Mesenchymal stem cell (in vitro differentiated cells and primary cell): ENCODE results near the gene PRR22.

Experiments
- DNase-seq: peaks from one replicate; pipeline ENCODE4 v3.0.0-alpha.2; 2013
- H2AFZ ChIP-seq: one replicate; pipeline ENCODE4 v1.6.1; 2013; ENCODE audit warnings: low read depth, mild to moderate bottlenecking, control low read depth, inconsistent platforms, low read length, moderate library complexity
- H2AK5ac ChIP-seq: 2 replicates; pipeline ENCODE4 v1.6.1; 2013; ENCODE audit warnings: low read length, moderate library complexity, mild to moderate bottlenecking, inconsistent platforms; ENCODE audit not compliant: severe bottlenecking
- H2BK120ac ChIP-seq: one replicate; pipeline ENCODE4 v1.6.1; 2013; ENCODE audit warnings: low read depth, mild to moderate bottlenecking, inconsistent platforms, low read length, moderate library complexity
- H2BK12ac ChIP-seq, 2 experiments: one replicate each; pipeline ENCODE4 v1.6.1; 2013; ENCODE audit warnings: inconsistent platforms in 2 of 2, low read length in 2 of 2, mild to moderate bottlenecking in 2 of 2, moderate library complexity in 2 of 2, control low read depth in 1 of 2
- H2BK15ac ChIP-seq: one replicate; pipeline ENCODE4 v1.6.1; 2013; ENCODE audit warnings: mild to moderate bottlenecking, low read depth, inconsistent platforms; ENCODE audit not compliant: poor library complexity, severe bottlenecking
- H2BK5ac ChIP-seq: 2 replicates; pipeline ENCODE4 v1.6.1; 2013; ENCODE audit warnings: low read depth, mild to moderate bottlenecking, low read length, control low read depth, inconsistent platforms; ENCODE audit not compliant: poor library complexity, severe bottlenecking
- H3K14ac ChIP-seq, 2 experiments: one replicate each; pipeline ENCODE4 v1.6.1; 2013; ENCODE audit warnings: inconsistent platforms in 2 of 2, low read length in 2 of 2, control low read depth in 1 of 2, mild to moderate bottlenecking in 1 of 2, moderate library complexity in 1 of 2
- H3K18ac ChIP-seq, 2 experiments: one replicate each; pipeline ENCODE4 v1.6.1; 2013; ENCODE audit warnings: inconsistent platforms in 2 of 2, low read length in 2 of 2, control low read depth in 1 of 2, low read depth in 1 of 2, mild to moderate bottlenecking in 1 of 2
- H3K23ac ChIP-seq, 2 experiments: one replicate each; pipeline ENCODE4 v1.6.1; 2013; ENCODE audit warnings: inconsistent platforms in 2 of 2, low read length in 2 of 2, mild to moderate bottlenecking in 2 of 2, moderate library complexity in 2 of 2, control low read depth in 1 of 2
- H3K27ac ChIP-seq: 2 replicates; pipeline ENCODE4 v1.5.1; 2013; ENCODE audit warnings: mild to moderate bottlenecking, moderate library complexity, low read length, control low read depth, inconsistent platforms; ENCODE audit not compliant: poor library complexity, severe bottlenecking
- H3K27me3 ChIP-seq, 2 experiments: 2 replicates each; pipeline versions ENCODE4 v1.6.1 to v1.7.0; 2013; ENCODE audit warnings: low read length in 2 of 2, mild to moderate bottlenecking in 2 of 2, moderate library complexity in 2 of 2, control low read depth in 1 of 2, inconsistent platforms in 1 of 2; ENCODE audit not compliant: control insufficient read depth in 1 of 2, insufficient read depth in 1 of 2
- H3K36me3 ChIP-seq, 2 experiments: 2 replicates each; pipeline versions ENCODE4 v1.6.1 to v1.7.0; 2013; ENCODE audit warnings: low read length in 2 of 2, control low read depth in 1 of 2, inconsistent platforms in 1 of 2, low read depth in 1 of 2, mild to moderate bottlenecking in 1 of 2; ENCODE audit not compliant: insufficient read depth in 2 of 2, control insufficient read depth in 1 of 2
- H3K4ac ChIP-seq, 2 experiments: one replicate each; pipeline ENCODE4 v1.6.1; 2013; ENCODE audit warnings: inconsistent platforms in 2 of 2, low read length in 2 of 2, mild to moderate bottlenecking in 2 of 2, moderate library complexity in 2 of 2, control low read depth in 1 of 2, low read depth in 1 of 2
- H3K4me1 ChIP-seq: 2 replicates; pipeline ENCODE4 v1.6.1; 2013; ENCODE audit warnings: low read depth, low read length, control low read depth; ENCODE audit not compliant: control insufficient read depth, insufficient read depth
- H3K4me2 ChIP-seq: 2 replicates; pipeline ENCODE4 v1.6.1; 2013; ENCODE audit warnings: low read length, mild to moderate bottlenecking, inconsistent platforms; ENCODE audit not compliant: poor library complexity, severe bottlenecking
- H3K4me3 ChIP-seq, 2 experiments: 2 replicates each; pipeline versions ENCODE4 v1.5.1 to v1.7.0; 2013; ENCODE audit warnings: low read length in 2 of 2, mild to moderate bottlenecking in 2 of 2, control low read depth in 1 of 2, low read depth in 1 of 2; ENCODE audit not compliant: insufficient read depth in 1 of 2
- H3K79me1 ChIP-seq: replicated peaks from 2 replicates; pipeline ENCODE4 v1.6.1; 2013; ENCODE audit warnings: mild to moderate bottlenecking, control low read depth, low read length, inconsistent platforms; ENCODE audit not compliant: poor library complexity, severe bottlenecking
- H3K9ac ChIP-seq: 2 replicates; pipeline ENCODE4 v1.7.0; 2013; ENCODE audit warnings: mild to moderate bottlenecking, low read length, moderate library complexity
- H3K9me3 ChIP-seq: 2 replicates; pipeline ENCODE4 v1.7.0; 2013; ENCODE audit warnings: mild to moderate bottlenecking, low read length; ENCODE audit not compliant: control insufficient read depth
- H4K8ac ChIP-seq: one replicate; pipeline ENCODE4 v1.6.1; 2013; ENCODE audit warnings: inconsistent platforms, mild to moderate bottlenecking, low read length, moderate library complexity
- H4K91ac ChIP-seq: one replicate; pipeline ENCODE4 v1.6.1; 2013; ENCODE audit warnings: mild to moderate bottlenecking, low read length, inconsistent platforms
- WGBS: methylation state at CpG from one replicate; pipeline ENCODE4 v1.1.7; 2013; ENCODE audit warnings: mixed read lengths; 5-methylcytosine and 5-hydroxymethylcytosine counted together

Gene PRR22

DNA sequence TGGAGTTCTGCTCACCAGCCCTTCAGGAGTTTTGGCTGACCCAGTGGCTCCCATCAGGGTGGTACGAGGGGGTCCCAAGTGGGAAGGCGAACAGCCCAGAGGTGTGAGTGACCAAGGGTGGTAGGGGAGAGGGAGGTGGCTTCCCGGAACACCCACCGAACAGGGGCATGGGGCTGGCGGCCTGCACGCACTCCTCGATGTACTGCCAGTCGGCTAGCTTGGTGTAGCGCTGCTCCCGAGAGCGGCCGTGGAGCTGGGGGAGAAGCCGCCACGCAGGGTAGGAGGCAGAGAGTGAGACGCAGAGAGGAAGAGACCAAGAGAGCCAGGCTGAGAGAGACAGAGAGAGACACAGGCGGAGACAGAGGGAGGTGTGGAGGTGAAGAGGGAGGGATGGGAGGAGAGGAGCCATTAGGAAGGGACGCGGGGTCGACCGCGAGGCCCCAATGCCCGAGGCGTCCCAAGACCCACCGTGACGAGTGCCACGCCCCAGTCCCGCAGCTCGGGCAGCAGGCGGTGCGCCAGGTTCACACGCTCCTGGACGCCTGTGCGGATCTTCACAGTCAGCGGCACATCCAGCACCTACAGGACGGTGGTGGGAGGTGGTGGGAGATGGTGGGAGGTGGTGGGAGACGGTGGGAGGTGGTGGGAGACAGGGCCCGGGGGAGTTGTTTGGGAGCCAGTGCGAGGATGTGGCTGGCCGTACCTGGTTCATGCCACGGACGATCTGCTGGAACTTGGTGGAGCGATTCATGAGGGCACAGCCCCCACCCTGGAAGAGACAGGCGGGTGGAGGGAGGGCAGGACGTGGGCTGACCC lies 2.3 kb upstream of the PRR22 start:
- WGBS: 96% methylated on average over 43 of the region's 44 CpGs
- no peak overlapping the region for H2BK5ac ChIP-seq

DNA sequence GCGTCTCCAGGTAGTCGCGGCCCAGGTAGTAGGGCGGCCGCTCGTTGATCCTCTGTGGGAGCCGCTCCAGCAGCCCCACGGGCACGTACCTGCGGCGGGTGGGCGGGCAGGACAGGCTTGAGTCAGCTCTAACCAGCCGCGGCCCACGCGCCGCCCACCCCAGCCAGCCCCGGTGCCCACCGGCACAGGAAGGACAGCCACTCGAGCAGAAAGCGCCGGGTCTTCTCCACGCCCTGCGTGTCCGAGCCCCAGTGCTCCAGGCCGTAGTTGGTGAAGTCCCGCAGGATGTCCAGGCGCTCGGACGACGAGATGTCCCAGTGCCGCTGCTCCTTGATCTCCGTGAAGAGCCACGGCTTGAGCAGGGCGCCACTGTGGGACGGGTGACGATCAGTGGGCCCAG lies 877 bp upstream of the PRR22 start:
- Histone ChIP-seq H3K27me3 (no peaks in the 10 kb centered on the region), H2BK5ac (no peak overlapping the region), H3K4me1 (peaks cover 11% of the 10 kb centered on the region), H2BK15ac (no peak overlapping the region), H4K8ac (no peak overlapping the region), H3K18ac (no peak overlapping the region), H3K36me3 (peaks cover 58 to 81% of the 10 kb centered on the region in 2 experiments), H3K9ac (no peak overlapping the region), H3K23ac (no peak overlapping the region), H2AK5ac (no peak overlapping the region), H2BK12ac (no peak overlapping the region), H3K9me3 (no peaks in the 10 kb centered on the region), H3K4ac (no peak overlapping the region), H4K91ac (no peak overlapping the region), H3K27ac (no peak overlapping the region), H2BK120ac (no peak overlapping the region), H3K4me3 (peak overlapping the region in 1 of 2 experiments; percentile 14), H3K79me1 (peaks cover 43% of the 10 kb centered on the region), H2AFZ (no peak overlapping the region), H3K14ac (no peak overlapping the region), H3K4me2 (no peak overlapping the region)
- 97% methylated on average over 37 of the region's 37 CpGs for WGBS
- no peak for DNase-seq

More for the DNA sequence above, 2.3 kb upstream of the PRR22 start:
- Histone ChIP-seq H3K79me1 (peaks cover 43% of the 10 kb centered on the region), H3K14ac (no peak overlapping the region), H3K4me3 (no peak overlapping the region), H2BK120ac (no peak overlapping the region), H3K36me3 (peaks cover 58 to 81% of the 10 kb centered on the region in 2 experiments), H3K4me1 (peaks cover 11% of the 10 kb centered on the region), H3K9ac (no peak overlapping the region), H4K8ac (no peak overlapping the region), H2BK15ac (no peak overlapping the region), H3K9me3 (no peaks in the 10 kb centered on the region), H2AK5ac (no peak overlapping the region), H2BK12ac (no peak overlapping the region), H3K18ac (no peak overlapping the region), H3K4me2 (no peak overlapping the region), H2AFZ (no peak overlapping the region), H4K91ac (no peak overlapping the region), H3K4ac (no peak overlapping the region), H3K27ac (no peak overlapping the region), H3K23ac (no peak overlapping the region), H3K27me3 (no peaks in the 10 kb centered on the region)
- no peak for DNase-seq

DNA sequence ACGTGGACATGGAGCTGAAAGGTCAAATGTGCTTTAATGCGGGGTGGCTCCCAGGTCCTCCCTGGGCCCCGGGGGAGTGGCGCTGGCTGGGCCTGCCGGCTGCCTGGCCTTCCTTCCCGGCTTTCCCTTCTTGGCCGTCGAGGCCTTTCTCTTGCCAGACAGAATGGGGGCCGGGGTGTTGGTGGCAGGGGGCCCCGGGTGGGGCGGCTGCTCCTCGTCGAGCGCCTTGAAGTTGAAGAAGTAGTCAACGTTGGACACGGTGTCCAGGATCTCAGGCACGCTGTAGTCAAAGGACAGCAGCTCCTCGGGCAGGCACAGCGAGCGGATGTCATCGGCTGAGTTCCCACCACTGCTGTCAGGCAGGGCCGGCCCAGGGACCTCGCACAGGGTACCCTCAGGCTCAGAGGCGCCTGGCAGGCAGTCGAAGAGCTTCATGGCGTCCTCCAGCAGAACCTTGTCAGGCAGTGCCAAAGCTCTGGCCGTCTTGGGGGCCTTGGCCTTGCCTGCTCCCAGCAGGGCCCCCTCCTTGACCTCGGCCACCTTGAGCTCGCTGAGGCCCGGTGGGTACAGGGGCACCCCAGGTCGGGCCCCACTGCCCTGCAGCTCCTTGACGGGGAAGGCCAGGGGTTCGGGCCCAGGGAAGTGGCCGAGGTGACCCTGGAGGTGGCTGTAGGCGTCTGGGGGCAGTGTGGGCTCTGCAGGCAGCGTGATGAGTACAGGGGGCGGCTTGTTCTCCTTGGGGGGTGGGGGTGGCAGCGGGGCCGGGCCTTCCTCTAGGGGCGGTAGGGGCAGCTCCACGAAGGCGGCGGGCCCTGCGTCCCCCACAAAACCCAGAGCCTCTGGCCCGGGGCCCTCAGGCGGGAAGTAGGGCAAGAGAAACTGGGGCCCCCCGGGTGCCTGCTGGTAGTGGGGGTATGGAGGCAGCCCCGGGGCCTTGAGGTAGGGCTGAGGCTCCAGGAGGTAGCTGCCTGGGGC lies 1.3 kb downstream of the PRR22 start:
- H2BK15ac ChIP-seq: no peak overlapping the region
- H3K4me3 ChIP-seq: no peak overlapping the region
- H3K79me1 ChIP-seq: peaks cover 26% of the 10 kb centered on the region
- no peak overlapping the region for H4K91ac ChIP-seq
- H2AFZ ChIP-seq: no peak overlapping the region
- H3K23ac ChIP-seq: no peak overlapping the region
- WGBS: 91% methylated on average over 48 of the region's 48 CpGs
- DNase-seq: no peak
- H2BK5ac ChIP-seq: no peak overlapping the region
- H3K4me1 ChIP-seq: peaks cover 4% of the 10 kb centered on the region
- H3K27me3 ChIP-seq: no peaks in the 10 kb centered on the region
- no peak overlapping the region for H2BK120ac ChIP-seq
- H3K27ac ChIP-seq: no peak overlapping the region
- no peak overlapping the region for H3K14ac ChIP-seq
- no peaks in the 10 kb centered on the region for H3K9me3 ChIP-seq
- H3K9ac ChIP-seq: no peak overlapping the region
- no peak overlapping the region for H3K4ac ChIP-seq
- no peak overlapping the region for H2BK12ac ChIP-seq
- no peak overlapping the region for H3K18ac ChIP-seq
- no peak overlapping the region for H3K4me2 ChIP-seq
- no peak overlapping the region for H2AK5ac ChIP-seq
- H4K8ac ChIP-seq: no peak overlapping the region
- H3K36me3 ChIP-seq: peaks cover 42 to 62% of the 10 kb centered on the region in 2 experiments

DNA sequence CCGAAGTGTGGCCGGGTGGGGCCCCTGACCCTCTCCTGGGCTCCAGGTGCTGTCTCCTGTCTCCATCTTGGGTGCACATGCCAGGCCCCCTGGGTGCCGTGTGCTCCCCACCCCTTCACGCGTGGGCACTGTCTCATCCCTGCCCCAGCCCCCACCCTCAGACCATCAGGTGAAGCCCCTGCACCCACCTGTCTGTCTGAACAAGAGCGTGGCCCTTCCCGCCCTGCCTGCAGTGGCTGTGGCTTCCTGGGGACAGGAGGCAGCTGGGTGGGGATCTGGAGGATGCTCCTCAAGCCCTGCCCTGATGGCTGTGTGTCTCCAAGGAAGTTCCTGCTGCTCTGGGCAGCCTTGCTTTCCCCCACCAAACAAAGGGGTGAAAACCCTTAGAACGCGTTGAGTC lies 2.2 kb downstream of the PRR22 start:
- Histone ChIP-seq H3K4ac (no peak overlapping the region), H3K18ac (no peak overlapping the region), H3K4me2 (no peak overlapping the region), H3K27me3 (peaks cover 0 to 1% of the 10 kb centered on the region in 2 experiments), H3K4me3 (no peak overlapping the region), H3K9me3 (no peaks in the 10 kb centered on the region), H3K23ac (no peak overlapping the region), H3K27ac (no peak overlapping the region), H3K14ac (no peak overlapping the region), H2BK120ac (no peak overlapping the region), H4K91ac (peak overlapping the region; percentile 30), H2AFZ (no peak overlapping the region), H4K8ac (no peak overlapping the region), H3K36me3 (peaks cover 33 to 53% of the 10 kb centered on the region in 2 experiments), H2AK5ac (no peak overlapping the region), H3K4me1 (peaks cover 3% of the 10 kb centered on the region), H3K79me1 (peaks cover 21% of the 10 kb centered on the region), H2BK15ac (no peak overlapping the region), H3K9ac (no peak overlapping the region), H2BK5ac (no peak overlapping the region), H2BK12ac (no peak overlapping the region)
- DNase-seq: no peak
- 96% methylated on average over 9 of the region's 9 CpGs for WGBS
